ENCODE data around the gene ANKS1A.

Gene ANKS1A

DNA sequence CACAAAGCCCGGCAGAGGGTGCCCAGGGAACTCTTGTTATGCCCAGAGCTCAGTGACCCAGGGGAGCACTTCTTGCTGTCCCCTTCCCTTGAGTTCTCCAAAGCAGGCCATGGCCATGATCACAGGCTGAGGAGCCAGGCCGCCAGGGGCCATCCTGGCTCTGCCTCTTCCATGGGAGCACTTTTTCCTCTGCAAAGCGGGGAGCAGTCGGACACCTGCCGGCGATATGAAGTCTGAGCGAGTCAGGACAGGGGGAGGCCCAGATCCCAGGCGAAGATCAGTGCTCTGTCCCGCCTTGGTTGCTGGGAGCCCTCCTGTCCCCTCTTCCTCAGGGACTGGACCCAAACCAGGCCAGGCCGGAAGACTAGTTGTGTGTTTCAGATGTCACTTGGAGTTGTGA, 184.2 kb downstream of the ANKS1A start:
- no peak for DNase-seq

DNA sequence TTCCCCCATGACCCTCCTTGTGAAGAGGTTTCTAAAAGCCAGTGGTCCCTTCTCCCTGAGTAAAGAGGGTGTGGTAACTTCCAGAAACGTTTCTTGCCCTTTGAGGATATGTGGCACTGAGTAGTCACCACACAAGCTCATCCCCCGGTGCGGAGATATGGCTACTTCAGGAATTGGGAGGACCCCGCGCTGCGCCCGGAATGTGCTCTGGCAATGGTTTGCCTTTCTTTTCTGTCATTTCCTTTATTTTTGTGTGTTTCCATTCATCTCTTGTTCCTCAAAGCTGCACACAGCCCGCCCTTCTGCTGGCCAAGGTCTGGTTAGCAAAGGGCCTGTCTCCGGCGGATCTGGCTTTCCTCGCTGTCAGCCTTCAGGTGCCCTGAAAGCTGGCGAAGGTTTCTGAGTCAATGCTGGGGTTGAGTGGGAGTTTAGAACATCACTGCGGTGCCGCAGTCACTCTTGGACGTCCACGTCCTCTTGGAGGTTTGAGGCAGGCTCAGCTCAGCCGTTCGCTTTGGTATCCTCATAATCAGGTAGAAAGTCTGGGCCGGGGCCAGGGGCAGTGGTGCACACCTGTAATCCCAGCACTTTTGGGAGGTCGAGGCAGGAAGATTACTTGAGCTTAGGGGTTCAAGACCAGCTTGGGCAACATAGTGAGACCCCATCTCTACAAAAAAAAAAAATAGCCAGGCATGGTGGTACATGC, 184.9 kb downstream of the ANKS1A start:
- DNase-seq, result no peak

DNA sequence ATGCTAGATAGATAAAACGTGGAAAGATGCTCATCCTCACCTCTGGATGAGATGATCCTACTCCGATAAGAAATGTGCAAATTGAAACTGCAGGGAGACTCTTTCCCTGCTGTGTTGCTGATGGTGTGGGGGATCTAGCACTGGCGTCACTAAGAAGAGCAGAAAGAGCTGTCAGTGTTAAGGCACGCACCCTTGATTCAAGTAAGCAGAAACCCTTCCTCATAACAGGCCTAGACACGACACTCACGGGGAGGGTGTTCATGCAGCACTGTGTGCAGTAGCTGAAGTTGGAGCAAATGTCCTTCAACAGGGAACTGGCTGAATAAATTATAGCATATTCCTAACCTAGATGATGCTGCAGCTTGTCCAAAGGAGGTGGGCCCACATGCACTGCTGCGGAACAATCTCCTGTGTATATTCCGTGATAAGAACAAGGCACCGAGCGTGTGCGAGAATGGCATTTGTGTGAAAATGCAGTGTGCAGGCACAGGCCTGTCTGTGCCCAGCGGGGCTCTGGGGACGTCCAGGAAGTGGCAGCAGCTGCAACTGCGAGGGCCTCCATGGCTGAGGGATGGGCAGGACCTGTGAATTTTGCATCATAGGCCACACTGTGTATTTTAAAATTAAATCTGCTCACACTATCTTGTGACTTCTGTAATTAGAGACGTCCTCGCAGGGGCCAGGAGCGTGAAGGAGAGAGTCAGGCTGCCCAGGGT, 188.1 kb downstream of the ANKS1A start:
- no peak for DNase-seq

- no peak for DNase-seq
These were observed 188.7 kb downstream of the ANKS1A start for GRCh38 chr6:35077713-35078105.

DNA sequence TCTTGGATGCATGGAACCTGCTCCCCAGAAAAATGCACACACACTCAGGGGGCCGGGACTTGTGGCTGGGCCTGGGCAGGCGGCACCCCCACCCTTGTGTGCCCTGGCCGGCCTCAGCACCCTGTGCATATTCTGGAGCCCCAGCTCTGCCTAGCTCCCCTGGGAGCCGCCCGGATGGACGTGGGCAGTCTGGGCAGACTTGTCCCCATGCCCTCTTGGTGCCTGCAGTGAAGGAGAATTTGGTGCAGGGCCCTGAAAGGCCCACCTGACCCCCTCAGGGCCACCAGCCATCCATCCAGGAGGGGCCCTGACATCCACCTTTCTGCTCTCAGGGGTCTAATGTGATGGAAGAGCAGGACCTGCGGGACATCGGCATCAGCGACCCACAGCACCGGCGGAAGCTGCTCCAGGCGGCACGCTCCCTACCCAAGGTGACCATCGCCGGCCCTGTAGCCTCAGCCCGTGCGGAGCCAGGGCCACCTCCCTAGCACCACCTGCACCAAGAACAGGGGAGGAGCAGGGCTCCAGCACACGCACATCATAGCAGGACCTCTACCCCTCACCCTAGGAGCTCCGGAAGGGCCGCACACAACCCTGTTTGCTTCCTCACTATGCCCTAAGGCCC, 189.3 kb downstream of the ANKS1A start:
- DNase-seq, result no peak

GRCh38 chr6:35078896-35079295, 189.8 kb downstream of the ANKS1A start:
- no peak for DNase-seq

DNA sequence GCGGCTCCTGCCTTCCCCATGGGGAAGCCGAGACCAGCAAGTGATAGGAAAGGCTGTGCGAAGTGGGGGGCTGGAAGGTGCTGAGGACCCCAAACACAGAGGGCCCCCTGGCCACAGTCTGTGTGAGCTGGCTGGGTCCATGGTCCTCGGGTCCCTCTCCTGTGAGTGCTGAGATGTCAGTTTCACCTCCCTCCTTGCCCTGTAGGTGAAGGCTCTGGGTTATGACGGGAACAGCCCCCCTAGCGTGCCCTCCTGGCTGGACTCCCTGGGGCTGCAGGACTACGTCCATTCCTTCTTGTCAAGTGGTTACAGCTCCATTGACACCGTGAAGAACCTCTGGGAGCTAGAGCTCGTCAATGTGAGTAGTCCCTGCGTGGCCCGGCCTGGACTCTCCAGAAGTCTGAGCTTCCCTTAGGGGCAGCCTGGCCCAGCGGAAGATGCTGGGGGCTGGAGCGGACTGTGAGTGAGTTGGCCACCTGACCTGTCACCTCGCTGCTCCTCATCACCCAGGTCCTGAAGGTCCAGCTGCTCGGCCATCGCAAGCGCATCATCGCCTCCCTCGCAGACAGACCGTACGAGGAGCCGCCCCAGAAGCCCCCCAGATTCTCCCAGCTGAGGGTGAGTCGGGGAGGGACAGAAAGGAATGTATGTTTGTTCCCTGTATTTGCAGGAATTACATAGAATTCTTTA, 190.4 kb downstream of the ANKS1A start:
- DNase-seq, result no peak

- DNase-seq, result no peak
These were observed 191.1 kb downstream of the ANKS1A start for GRCh38 chr6:35080016-35080680.

- peak; percentile 48 to 50 for DNase-seq
These were observed 191.9 kb downstream of the ANKS1A start for GRCh38 chr6:35080821-35081425.

DNA sequence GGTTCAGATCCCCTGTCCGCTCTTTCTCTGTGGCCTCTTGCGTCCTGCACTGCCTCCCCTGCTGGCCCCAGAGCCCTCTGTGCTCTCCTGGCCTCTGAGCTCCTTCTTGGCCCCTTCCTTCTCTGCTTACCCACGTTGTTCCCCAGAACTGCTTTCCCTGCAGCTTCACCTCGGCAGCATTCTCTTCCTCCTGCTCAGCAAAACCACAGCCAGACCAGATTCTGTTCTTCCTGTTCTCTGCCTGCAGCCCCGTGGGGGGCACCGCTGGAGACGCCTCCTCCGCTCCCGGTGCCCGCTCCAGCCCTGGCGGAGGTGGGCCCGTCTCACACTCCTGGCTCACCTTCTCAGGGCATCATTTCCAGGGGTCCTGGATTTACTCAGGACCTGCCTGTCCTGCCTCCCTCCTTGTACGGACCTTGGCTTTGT, 192.4 kb downstream of the ANKS1A start:
- DNase-seq, result no peak

- DNase-seq, result no peak
These were observed 193.1 kb downstream of the ANKS1A start for GRCh38 chr6:35082046-35082732.

DNA sequence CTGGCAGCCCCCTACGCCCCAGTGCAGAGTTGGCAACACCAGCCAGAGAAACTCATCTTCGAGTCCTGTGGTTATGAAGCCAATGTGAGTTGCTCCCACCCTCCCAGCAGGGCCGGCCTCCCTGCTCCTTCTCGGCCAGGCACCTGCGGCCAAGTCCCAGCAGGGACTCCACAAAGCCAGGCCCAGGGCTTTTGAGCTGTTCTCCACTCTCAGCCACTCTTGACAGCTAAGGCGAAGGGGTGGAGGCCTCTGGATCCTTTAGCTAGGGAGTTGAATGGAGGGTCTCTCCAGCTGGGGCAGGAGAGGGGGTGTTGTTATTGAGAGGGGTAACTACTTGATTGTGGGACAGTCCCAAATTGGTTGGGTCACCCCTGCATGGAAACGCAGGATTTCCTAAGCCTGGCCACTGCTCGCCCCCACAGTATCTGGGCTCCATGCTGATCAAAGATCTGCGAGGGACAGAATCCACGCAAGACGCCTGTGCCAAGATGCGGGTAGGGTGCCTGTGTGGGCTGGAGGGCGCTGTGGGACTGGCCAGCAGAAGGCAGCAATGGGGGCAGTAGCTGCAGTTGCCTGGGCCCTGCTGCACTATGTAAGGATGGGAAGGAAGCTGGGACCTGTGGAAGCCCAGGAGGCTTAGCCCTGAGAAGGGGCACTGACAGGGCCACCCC, 193.8 kb downstream of the ANKS1A start:
- DNase-seq, result no peak

- no peak for DNase-seq
These were observed 194.5 kb downstream of the ANKS1A start for GRCh38 chr6:35083507-35083906.

DNA sequence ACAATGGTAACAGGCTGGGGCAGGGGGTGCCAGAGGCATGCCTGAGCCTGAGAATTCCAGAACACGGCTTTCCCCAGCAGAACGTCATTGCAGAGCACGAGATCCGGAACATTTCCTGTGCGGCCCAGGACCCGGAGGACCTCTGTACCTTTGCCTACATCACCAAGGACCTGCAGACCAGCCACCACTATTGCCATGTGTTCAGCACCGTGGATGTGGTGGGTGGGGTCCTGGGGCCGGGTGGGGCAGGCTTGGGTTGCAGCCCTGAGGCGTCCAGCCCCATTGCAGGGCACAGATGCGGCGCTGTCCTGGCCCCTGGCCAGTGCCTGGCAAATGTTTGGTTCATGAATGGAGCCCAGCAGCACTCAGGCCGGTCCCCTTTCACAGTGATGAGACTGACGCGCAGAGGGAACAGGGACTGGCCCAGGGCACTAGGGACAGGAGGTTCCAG, 195.0 kb downstream of the ANKS1A start:
- no peak for DNase-seq

- DNase-seq, result no peak
These were observed 195.6 kb downstream of the ANKS1A start for GRCh38 chr6:35084511-35085203.

GRCh38 chr6:35085359-35086281, 196.6 kb downstream of the ANKS1A start:
- no peak for DNase-seq

DNA sequence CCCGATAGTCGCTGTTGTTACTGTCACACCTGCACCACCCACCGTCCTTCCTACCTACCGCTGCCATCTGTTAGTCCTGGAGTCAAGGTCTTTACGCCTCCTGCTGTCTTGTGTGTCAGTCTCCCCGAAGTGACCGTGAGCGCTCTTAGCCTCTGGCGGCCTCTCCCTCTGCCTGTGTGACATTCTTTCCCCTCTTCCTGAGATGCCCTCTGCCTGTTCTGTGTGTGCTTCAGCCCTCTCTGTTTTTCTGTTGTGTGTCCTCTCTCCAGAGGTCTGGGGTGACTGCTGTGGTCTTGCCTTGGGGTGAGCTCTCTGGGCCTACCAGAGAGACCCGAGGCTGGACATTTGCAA, 197.2 kb downstream of the ANKS1A start:
- DNase-seq, result no peak

DNA sequence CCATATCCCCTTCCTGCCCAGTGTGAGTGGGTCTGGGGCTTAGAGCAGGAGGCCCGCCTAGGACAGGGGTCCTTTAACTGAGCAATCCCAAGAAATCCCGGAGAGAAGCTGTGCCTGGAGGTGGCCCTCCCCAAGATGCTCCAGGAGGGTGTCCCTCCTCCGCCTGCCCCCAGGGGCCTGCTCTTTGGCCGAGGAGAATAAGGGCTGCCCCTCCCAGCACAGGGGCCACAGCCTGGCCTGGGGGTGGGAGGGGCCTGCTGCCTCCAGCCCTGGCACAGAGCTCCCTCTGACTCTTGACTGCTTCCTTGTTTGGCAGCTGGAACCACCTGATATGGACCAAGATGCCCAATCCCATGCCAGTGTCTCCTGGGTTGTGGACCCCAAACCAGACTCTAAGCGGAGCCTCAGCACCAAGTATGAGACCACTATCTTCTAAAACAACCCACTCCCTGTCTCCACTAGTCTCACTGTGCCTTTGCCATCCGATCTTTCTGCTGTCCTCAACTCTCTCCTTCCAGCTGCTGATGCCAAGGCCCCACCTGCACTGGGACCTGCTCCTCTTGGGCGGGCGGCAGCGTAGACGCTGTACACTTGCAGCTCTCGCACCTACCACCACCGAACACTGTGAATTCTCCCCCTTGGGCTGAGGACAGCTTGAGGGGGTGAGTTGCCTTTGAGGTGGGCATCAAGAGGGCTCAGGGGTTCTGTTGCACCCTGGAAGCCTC, 197.7 kb downstream of the ANKS1A start:
- no peak for DNase-seq
